HUDEP-2 (cell line): ENCODE measurements around the gene JUN.

Experiments
- DNase-seq, 76 experiments: peaks; one replicate each; lab custom pipeline; 2025; ENCODE audit not compliant: unreplicated experiment in 76 of 76; lab: John Stamatoyannopoulos, UW

JUN gene

GRCh38 chr1:58764294-58764978, 19.4 kb downstream of the JUN start:
- DNase-seq = no peak

- DNase-seq = no peak
Measured at GRCh38 chr1:58763214-58763613, 20.6 kb downstream of the JUN start.

GRCh38 chr1:58762806-58763205, 21.0 kb downstream of the JUN start:
- no peak for DNase-seq

- peak in 19 of 76 experiments; percentile 6 to 51 (median 21) for DNase-seq
Measured at GRCh38 chr1:58755468-58755872, 28.4 kb downstream of the JUN start.

- peak in 8 of 76 experiments; percentile 1 to 34 (median 10) for DNase-seq
Measured at GRCh38 chr1:58754683-58755467, 29.0 kb downstream of the JUN start.

GRCh38 chr1:58754073-58754613, 29.7 kb downstream of the JUN start:
- no peak for DNase-seq

GRCh38 chr1:58753431-58753866, 30.4 kb downstream of the JUN start:
- no peak for DNase-seq

- no peak for DNase-seq
Measured at GRCh38 chr1:58749646-58750045, 34.2 kb downstream of the JUN start.

GRCh38 chr1:58748666-58749065, 35.2 kb downstream of the JUN start:
- DNase-seq = no peak

GRCh38 chr1:58746757-58747156, 37.1 kb downstream of the JUN start:
- DNase-seq = no peak

- DNase-seq = no peak
Measured at GRCh38 chr1:58746182-58746581, 37.7 kb downstream of the JUN start.

GRCh38 chr1:58745666-58746065, 38.2 kb downstream of the JUN start:
- no peak for DNase-seq

- no peak for DNase-seq
Measured at GRCh38 chr1:58745117-58745516, 38.7 kb downstream of the JUN start.

GRCh38 chr1:58741678-58742553, 41.9 kb downstream of the JUN start:
- no peak for DNase-seq

- DNase-seq = peak in 22 of 76 experiments; percentile 2 to 59 (median 12)
Measured at GRCh38 chr1:58739856-58740466, 43.9 kb downstream of the JUN start.

GRCh38 chr1:58738876-58739275, 45.0 kb downstream of the JUN start:
- no peak for DNase-seq

GRCh38 chr1:58735586-58735985, 48.3 kb downstream of the JUN start:
- no peak for DNase-seq

- DNase-seq = no peak
Measured at GRCh38 chr1:58734630-58735029, 49.2 kb downstream of the JUN start.

- no peak for DNase-seq
Measured at GRCh38 chr1:58732087-58732775, 51.6 kb downstream of the JUN start.
